Breast epithelium (tissue), 3 donors: Measurements from ENCODE around the gene UNC5A.

Experiments
- POLR2A ChIP-seq: fragments of 450-650 bp; IDR thresholded peaks from one replicate; pipeline ENCODE4 v1.6.1; 2016; ENCODE audit warnings: antibody characterized with exemption, mild to moderate bottlenecking, moderate library complexity
- TF ChIP-seq, protein P1 (sequence below), 3 donors: fragments of 450-650 bp; IDR thresholded peaks; one replicate each; pipeline ENCODE4 v1.5.1; 2016 to 2017; ENCODE audit warnings: antibody characterized with exemption in 3 of 3, mild to moderate bottlenecking in 3 of 3, moderate library complexity in 3 of 3

DNA sequence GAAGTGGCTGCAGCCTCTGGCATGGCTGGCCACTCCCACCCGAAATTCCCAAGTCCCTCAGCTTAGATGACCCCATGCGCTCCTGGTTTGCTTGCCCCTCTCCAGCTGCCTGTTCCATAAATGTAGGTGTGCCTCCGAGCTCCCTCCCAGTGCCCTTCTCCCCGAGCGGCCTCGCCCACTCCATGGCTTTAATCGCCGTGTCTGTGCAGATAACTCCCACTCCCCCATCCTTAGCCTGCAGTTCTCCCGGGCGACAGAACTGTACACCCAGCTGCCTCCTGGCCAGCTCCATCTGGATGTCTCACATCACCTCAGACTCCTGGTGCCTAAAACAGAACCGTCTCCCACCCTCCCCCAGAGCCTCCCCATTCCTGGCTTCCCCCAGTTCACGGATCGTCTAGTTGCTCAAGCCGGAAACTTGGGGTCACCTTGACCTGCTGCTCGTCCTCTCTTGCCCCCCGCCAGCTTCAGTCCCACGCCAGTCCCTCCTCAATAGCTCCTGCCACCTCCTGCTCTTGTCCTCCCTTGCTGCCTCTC is 64.7 kb downstream of the UNC5A start:
- TF ChIP-seq POLR2A = no peak
- TF ChIP-seq, protein P1, sequence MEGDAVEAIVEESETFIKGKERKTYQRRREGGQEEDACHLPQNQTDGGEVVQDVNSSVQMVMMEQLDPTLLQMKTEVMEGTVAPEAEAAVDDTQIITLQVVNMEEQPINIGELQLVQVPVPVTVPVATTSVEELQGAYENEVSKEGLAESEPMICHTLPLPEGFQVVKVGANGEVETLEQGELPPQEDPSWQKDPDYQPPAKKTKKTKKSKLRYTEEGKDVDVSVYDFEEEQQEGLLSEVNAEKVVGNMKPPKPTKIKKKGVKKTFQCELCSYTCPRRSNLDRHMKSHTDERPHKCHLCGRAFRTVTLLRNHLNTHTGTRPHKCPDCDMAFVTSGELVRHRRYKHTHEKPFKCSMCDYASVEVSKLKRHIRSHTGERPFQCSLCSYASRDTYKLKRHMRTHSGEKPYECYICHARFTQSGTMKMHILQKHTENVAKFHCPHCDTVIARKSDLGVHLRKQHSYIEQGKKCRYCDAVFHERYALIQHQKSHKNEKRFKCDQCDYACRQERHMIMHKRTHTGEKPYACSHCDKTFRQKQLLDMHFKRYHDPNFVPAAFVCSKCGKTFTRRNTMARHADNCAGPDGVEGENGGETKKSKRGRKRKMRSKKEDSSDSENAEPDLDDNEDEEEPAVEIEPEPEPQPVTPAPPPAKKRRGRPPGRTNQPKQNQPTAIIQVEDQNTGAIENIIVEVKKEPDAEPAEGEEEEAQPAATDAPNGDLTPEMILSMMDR (IDR thresholded peaks at IDR 0.05) = no peak
